Stimulated activated CD4-positive, alpha-beta T cell treated with anti-CD3 and anti-CD28 coated beads, Interleukin-4, amount 100 ng/mL, for 4 hours (primary cell): ENCODE measurements around the gene MANF.
"Not testable (repeated sequence)": the region's sequence is repeated elsewhere in the genome, so short reads cannot be mapped to it uniquely, and the experiment has no call there.

Source experiments
- DNase-seq, 2 experiments: peaks; one replicate each; pipeline ENCODE4 v3.0.0-alpha.2; 2020

MANF gene

GRCh38 chr3:51384726-51385473 lies at the start of gene MANF:
TSS of gene MANF (plus strand) at chr3:51385291. CDS start at chr3:51385343, 52 bp downstream.
- peak; percentile 93 to 98 for DNase-seq

GRCh38 chr3:51336261-51336660 lies 48.8 kb upstream of the MANF start:
- no peak for DNase-seq

GRCh38 chr3:51337666-51338065 lies 47.4 kb upstream of the MANF start:
- no peak for DNase-seq

- no peak for DNase-seq
Measured at GRCh38 chr3:51338632-51339031, 46.5 kb upstream of the MANF start.

GRCh38 chr3:51340013-51340829 lies 44.9 kb upstream of the MANF start:
- DNase-seq: no peak

DNA sequence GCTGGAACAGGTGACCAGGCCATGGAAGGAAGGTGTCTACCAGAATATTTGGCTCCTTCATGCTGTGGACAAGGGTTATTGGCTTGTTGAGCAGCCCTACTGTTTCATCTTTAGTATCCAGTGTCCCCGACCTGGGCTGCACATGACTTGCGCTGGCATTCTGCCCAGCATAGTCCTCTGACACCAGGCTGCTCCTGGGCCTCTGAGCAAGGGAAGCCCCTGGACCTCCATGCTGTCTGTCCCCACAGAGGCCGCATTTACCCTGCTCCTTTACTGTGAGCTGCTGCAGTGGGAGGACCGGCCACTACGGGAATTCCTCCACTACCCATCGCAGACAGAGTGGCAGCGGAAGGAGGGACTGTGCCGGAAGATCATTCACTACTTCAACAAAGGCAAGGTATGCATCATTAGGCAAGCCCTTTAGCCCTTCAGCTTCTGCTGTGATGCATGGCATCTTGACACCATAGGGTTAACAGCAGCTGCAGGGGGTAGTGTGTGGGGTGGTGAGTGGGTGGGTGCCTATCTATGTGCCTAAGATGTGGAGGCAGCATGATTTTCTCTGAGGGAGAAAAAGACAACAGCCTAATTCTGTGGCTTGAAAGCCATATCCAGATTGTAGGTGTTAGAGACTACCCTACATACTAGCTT lies 44.0 kb upstream of the MANF start:
- no peak for DNase-seq

- no peak for DNase-seq
Measured at GRCh38 chr3:51343918-51344687, 41.0 kb upstream of the MANF start.

DNA sequence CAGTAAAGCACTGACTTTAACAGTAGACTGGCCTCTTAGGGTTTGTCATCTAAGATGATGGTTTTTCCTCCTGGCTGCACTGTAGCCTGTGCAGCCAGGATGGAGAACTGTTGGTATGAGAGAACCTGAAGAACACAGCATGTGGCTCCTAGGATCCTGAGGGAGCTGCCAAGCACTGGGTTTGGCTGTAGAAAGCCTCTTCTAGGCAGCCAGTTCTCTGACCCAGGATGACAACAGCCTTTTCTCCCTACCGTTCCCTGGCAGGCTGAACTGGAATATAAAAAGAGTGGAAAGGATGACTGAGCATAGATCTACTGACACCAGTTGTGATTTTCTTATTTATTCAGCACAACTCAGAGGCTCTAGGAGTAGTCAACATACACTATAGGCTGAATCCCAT lies 34.3 kb upstream of the MANF start:
- no peak for DNase-seq

GRCh38 chr3:51353131-51353530 lies 32.0 kb upstream of the MANF start:
- no peak for DNase-seq

GRCh38 chr3:51353691-51354090 lies 31.4 kb upstream of the MANF start:
- DNase-seq: no peak

DNA sequence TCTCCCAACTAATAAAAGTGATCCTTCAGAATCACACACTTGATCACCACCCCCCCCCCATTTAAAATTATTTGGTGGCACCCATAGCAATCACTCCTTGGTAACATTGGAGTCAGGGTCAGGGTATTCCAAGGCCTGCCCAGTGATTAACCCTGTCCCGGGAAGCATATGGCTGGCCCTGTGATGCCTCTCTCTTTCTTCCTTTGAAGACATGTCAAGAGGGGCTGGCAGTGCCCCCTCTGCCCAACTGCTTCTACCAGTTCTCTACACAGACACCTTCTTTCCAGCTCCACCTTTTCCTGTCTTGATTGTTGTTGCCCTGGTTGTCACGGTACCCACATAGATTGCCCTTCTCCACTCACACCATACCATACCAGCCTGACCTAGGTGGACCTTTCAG lies 30.9 kb upstream of the MANF start:
- DNase-seq: no peak

- DNase-seq: no peak
Measured at GRCh38 chr3:51354731-51355615, 30.1 kb upstream of the MANF start.

- no peak for DNase-seq
Measured at GRCh38 chr3:51355891-51356578, 29.1 kb upstream of the MANF start.

- DNase-seq: no peak
Measured at GRCh38 chr3:51357856-51358255, 27.2 kb upstream of the MANF start.

- no peak for DNase-seq
Measured at GRCh38 chr3:51358981-51359380, 26.1 kb upstream of the MANF start.

DNA sequence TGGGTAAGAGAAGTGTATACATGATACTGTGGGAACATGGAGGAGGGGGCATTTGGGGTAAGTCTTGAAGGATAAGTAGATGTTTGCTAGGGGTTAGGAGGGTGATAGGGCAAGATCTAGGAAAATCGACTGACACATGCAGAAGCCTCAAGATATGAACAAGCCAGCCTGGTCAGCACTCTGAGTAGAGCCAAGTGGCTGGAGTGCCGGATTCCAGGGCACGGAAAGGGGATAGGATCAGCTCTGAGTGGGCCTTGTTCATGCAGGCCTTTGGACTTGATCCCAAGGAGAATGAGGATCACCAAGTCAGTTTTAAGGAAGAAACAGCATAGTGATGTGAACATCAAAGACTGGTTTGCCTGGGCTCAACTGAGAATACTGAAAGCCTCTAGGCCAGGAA lies 24.3 kb upstream of the MANF start:
- DNase-seq: no peak

DNA sequence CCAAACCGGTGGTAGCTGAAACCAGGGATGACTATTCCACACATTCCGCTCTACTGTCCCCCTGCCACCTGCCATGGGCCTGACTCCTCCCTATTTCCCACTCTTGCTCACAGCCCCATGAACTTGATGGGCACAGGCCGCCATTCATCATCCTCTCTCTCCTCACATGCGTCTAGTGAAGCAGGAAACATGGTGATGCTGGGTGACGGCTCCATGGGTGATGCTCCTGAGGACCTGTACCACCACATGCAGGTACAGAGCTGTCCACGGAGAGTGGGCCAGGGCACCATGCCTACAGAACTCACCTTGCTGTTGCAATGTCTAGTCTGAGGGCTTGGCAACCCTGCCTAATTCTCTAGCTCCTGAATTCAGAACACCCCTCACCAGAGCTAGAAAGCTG lies 23.3 kb upstream of the MANF start:
- no peak for DNase-seq

GRCh38 chr3:51362476-51362875 lies 22.6 kb upstream of the MANF start:
- DNase-seq: no peak

DNA sequence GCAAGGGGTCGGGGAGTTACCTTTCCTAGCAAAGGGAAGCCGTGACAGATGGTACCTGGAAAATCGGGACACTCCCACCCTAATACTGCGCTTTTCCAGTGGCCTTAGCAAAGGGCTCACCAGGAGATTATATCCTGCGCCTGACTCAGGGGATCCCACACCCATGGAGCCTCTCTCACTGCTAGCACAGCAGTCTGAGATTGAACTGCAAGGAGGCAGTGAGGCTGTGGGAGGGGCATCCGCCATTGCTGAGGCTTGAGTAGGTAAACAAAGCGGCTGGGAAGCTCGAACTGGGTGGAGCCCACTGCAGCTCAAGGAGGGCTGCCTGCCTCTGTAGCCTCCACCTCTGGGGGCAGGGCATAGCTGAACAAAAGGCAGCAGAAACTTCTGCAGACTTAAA lies 16.8 kb upstream of the MANF start:
- not testable (repeated sequence) for DNase-seq

DNA sequence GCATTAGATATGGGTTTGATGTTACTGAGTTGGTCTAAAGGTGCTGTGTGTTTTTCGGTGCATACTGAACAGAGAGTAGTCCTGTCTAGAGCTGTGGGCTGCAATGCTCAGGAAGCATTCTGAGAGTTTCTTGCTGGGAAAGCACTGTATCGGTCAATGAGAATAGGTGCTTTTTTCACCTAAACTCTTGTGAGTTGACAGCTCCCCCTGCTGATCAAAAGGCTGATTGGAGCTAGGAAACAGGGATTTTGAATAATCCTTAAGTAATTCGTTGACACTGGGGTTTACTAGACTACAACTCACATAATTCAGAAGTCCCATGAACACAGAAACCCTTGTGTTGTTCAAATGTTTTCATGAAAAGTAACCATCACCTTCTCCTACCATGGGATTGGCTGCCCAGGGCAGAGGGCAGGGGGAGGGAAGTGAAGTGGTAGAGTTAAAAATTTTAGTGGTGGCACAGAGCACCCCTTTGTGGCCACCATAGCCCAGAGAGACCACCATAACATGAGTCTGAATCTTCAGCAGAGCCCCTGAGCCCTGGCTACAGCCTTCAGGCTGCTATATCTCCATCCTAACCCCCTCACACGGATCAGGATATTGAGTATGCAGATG lies 13.0 kb upstream of the MANF start:
- DNase-seq: peak in 1 of 2 experiments; percentile 29
